SU-DHL-6 (cell line): ENCODE measurements around the gene ENOX2.

Experiments used
- EZH2phosphoT487 ChIP-seq: fragments of 200-600 bp; sonication (generic), shearing (Covaris generic); conservative IDR thresholded peaks from 2 replicates; pipeline ENCODE4 v1.6.1; 2018; ENCODE audit warnings: mild to moderate bottlenecking, antibody characterized with exemption, low read length, moderate library complexity, mixed read lengths
- TF ChIP-seq, protein P1 (sequence below): fragments of 200-600 bp; sonication (generic); IDR thresholded peaks from one replicate; pipeline ENCODE4 v1.5.1; 2017; ENCODE audit warnings: antibody characterized with exemption, mild to moderate bottlenecking, low read length, moderate library complexity; ENCODE audit not compliant: insufficient read depth, poor library complexity, severe bottlenecking

DNA sequence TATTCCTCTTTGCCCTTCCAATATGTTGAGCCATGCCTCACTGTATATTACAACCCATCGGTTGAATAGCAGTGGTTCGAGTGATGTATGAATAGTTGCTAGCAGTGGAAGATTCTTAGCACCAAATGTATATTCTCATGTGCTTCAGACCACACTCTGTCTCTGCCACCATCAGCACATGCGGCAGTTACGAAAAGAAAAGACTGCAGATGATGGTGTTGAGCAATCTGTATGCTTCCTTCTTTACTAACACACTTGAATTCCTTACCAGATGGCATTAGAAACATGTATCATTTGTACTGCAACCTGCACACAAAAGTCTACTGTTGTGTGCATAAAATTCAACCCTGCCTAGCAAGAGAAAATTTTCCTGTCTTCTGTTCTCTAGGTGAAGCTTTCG lies 214.6 kb downstream of the ENOX2 start:
- TF ChIP-seq, protein P1, sequence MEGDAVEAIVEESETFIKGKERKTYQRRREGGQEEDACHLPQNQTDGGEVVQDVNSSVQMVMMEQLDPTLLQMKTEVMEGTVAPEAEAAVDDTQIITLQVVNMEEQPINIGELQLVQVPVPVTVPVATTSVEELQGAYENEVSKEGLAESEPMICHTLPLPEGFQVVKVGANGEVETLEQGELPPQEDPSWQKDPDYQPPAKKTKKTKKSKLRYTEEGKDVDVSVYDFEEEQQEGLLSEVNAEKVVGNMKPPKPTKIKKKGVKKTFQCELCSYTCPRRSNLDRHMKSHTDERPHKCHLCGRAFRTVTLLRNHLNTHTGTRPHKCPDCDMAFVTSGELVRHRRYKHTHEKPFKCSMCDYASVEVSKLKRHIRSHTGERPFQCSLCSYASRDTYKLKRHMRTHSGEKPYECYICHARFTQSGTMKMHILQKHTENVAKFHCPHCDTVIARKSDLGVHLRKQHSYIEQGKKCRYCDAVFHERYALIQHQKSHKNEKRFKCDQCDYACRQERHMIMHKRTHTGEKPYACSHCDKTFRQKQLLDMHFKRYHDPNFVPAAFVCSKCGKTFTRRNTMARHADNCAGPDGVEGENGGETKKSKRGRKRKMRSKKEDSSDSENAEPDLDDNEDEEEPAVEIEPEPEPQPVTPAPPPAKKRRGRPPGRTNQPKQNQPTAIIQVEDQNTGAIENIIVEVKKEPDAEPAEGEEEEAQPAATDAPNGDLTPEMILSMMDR: no peak
- no peak for TF ChIP-seq EZH2phosphoT487
